ENCODE results near the gene SRRM5. TPM values are rescaled to one million over a fixed set of nuclear protein-coding genes. Genes with fewer than 3 reads are reported as not detected.
A peak's percentile ranks its signal among the peaks of the same experiment; 100 is the strongest.

Gene SRRM5
- total RNA-seq, 4 donors from 2014 or later, result 0.38 TPM; not detected in 3

DNA sequence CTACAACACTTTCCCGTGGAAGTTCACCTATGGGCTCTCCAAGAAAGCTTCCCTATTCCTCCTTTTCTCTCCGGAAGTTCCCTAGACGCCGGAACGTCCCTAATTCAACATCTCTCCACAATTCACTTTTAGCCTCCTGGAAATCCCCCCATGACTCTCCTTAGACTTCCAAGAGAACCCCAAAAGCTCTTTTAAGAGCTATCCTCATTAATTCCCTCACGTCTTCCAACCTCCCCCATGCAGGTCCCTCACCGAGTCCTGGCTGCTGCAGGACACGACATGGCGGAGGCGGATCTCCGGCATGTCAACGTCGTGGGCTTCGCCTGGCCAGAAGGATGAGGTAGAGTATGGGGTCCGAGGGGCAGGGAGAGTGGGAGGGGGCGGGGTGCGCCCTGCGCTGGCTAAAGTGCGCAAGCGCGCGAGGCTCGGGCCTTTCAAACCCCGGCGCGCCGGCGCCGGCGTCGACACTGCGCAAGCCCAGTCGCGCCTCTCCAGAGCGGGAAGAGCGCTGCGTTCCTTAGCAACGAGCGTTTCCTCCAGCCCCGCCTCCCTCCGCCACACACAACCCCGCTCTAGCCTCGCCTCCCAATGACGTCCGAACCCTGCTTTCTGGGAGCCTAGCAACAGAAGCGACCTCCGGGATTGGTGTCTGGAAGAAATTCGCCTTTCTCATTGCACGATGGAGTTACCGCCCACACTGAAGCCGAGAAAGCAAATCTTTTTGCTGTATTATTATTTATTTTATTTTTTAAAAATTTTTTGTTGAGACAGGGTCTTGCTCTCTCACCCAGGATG lies 36.5 kb upstream of the SRRM5 start, which contains the start of the genes PINLYP and XRCC1:
Gene PINLYP, plus strand, starts transcription at position 646 of the 795 bp plus-strand sequence. CDS start 1,391 bp downstream, outside the sequence.
Gene XRCC1, minus strand, starts transcription at position 372 of the 795 bp plus-strand sequence. Its CDS starts 69 bp downstream, at position 303.
- Histone ChIP-seq H3K4me1 (peaks cover 14 to 47% (median 24%) of the 10 kb centered on the region in 3 donors), H3K9me3 (no peaks in the 10 kb centered on the region), H3K36me3 (peaks cover 0 to 21% (median 0%) of the 10 kb centered on the region in 3 donors), H3K27me3 (no peaks in the 10 kb centered on the region), H3K27ac (peak within 1 kb of the TSS; percentile 85 to 97 (median 90)), H3K4me3 (peak within 1 kb of the TSS; percentile 52 to 92 (median 78))
- intact Hi-C loops (cut with DNase I), result no loop called here
- peak in 2 of 4 donors; percentile 12 to 58 for TF ChIP-seq POLR2A (IDR thresholded peaks at IDR 0.05)
- TF ChIP-seq, protein P1, sequence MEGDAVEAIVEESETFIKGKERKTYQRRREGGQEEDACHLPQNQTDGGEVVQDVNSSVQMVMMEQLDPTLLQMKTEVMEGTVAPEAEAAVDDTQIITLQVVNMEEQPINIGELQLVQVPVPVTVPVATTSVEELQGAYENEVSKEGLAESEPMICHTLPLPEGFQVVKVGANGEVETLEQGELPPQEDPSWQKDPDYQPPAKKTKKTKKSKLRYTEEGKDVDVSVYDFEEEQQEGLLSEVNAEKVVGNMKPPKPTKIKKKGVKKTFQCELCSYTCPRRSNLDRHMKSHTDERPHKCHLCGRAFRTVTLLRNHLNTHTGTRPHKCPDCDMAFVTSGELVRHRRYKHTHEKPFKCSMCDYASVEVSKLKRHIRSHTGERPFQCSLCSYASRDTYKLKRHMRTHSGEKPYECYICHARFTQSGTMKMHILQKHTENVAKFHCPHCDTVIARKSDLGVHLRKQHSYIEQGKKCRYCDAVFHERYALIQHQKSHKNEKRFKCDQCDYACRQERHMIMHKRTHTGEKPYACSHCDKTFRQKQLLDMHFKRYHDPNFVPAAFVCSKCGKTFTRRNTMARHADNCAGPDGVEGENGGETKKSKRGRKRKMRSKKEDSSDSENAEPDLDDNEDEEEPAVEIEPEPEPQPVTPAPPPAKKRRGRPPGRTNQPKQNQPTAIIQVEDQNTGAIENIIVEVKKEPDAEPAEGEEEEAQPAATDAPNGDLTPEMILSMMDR (IDR thresholded peaks at IDR 0.05), result peak in 1 of 6 experiments; percentile 7
- WGBS, 2 donors, result 0% methylated on average over 35 to 37 of the region's 51 CpGs
- DNase-seq, result peak; percentile 83

DNA sequence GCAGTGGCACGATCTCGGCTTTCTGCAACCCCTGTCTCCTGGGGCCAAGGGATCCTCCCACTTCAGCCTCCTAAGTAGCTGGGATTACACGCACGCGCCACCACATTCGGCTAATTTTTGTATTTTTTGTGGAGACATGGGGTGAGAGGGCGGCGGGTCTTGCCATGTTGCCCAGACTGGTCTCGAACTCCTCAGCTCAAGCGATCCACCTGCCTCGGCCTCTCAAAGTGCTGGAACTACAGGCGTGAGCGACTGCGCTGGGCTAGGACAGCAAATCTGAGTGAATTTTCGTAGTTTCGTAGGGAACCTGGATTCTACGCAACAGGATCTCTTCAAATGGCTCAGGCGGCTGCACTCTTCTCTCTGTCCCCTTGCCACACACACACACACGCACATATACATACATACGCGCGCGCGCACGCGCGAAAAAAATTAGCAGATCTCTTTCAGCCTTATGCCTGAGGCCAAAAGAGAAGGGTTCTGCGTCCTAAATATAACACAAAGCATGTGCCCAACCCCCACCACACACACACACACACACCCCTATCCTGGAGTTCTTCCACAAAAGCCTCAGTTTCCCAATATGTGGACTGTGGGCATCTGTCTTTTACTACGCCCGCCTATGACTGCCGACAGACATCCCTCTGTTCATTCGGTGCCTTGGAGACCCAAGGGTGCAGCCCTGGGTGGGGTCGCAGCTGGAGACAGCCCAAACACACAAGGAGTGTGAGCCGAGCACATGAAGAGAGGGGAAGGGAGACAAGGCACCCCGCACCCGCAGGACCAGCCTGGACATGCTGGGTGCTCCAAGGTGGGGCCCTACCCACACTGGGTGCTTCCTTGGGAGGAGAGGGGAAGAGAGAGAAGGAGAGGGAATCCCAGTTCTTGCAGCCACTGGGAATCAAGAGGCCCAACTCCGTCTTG lies 35.7 kb upstream of the SRRM5 start:
- no peak for DNase-seq
- Histone ChIP-seq H3K4me1 (peaks cover 19 to 56% (median 24%) of the 10 kb centered on the region in 3 donors), H3K9me3 (no peaks in the 10 kb centered on the region), H3K4me3 (peak overlapping the region; percentile 23 to 92 (median 78)), H3K36me3 (peaks cover 0 to 15% (median 0%) of the 10 kb centered on the region in 3 donors), H3K27me3 (no peaks in the 10 kb centered on the region), H3K27ac (peak overlapping the region; percentile 85 to 97 (median 90))
- 54 to 58% methylated on average over 14 to 32 of the region's 37 CpGs for WGBS, 2 donors
- TF ChIP-seq POLR2A (IDR thresholded peaks at IDR 0.05), result peak in 1 of 4 donors; percentile 9
- TF ChIP-seq, protein P1 (IDR thresholded peaks at IDR 0.05), result no peak
- intact Hi-C loops (cut with DNase I), result no loop called here

DNA sequence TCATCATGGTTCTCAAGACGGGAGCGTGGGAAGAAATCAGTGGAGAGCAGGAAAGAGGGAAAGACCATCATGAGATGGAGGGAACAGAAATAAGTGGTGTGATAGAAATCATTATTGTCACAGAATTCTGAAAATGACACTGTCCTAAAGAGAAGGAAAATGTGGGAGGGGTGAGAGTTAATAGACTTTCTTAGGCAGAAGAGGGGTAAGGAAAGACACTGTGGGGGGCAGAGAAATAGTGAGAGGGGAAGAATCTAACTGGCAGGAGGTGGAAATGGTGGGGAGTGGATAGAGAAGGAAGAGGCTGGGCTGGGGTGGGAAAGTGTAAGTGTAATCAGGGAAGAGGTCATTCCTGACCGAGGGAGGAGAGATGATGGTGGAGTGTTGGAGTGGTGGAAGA lies 33.1 kb upstream of the SRRM5 start:
- intact Hi-C loops (cut with DNase I), result no loop called here
- H3K27ac ChIP-seq, result no peak overlapping the region
- no peaks in the 10 kb centered on the region for H3K36me3 ChIP-seq
- no peak overlapping the region for H3K4me3 ChIP-seq
- no peak for DNase-seq
- H3K27me3 ChIP-seq, result no peaks in the 10 kb centered on the region
- WGBS, 2 donors, result 77 to 87% methylated on average over 3 of the region's 3 CpGs
- no peaks in the 10 kb centered on the region for H3K9me3 ChIP-seq
- TF ChIP-seq, protein P1 (IDR thresholded peaks at IDR 0.05), result no peak
- no peak for TF ChIP-seq POLR2A (IDR thresholded peaks at IDR 0.05)
- peaks cover 23 to 58% (median 24%) of the 10 kb centered on the region in 3 donors for H3K4me1 ChIP-seq

DNA sequence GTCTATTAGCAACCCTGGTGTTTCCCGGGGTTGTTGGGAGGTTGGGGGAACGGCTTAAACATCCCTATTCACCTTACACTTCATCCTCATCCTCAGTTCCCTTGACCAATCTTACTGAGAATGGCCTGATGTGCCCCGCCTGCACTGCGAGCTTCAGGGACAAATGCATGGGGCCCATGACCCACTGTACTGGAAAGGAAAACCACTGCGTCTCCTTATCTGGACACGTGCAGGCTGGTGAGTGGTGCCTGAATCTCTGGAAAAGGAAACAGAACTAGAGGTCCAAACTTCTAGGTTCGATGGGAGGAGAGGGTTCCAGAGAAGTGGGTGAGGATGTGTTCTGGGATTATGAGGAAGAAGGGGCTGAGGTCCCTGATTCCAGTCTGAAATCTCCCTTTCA lies 30.4 kb upstream of the SRRM5 start:
- peak overlapping the region; percentile 28 to 80 (median 76) for H3K27ac ChIP-seq
- H3K4me3 ChIP-seq, result peak overlapping the region in 3 of 4 donors; percentile 49 to 64 (median 53)
- peaks cover 0 to 14% (median 0%) of the 10 kb centered on the region in 3 donors for H3K36me3 ChIP-seq
- peaks cover 7 to 34% (median 11%) of the 10 kb centered on the region in 3 donors for H3K4me1 ChIP-seq
- no peak for TF ChIP-seq POLR2A (IDR thresholded peaks at IDR 0.05)
- TF ChIP-seq, protein P1 (IDR thresholded peaks at IDR 0.05), result no peak
- no peaks in the 10 kb centered on the region for H3K27me3 ChIP-seq
- H3K9me3 ChIP-seq, result no peaks in the 10 kb centered on the region
- intact Hi-C loops (cut with DNase I), result no loop called here
- WGBS, 2 donors, result 56 to 70% methylated on average over 5 of the region's 7 CpGs
- DNase-seq, result no peak

Measured in esophagus squamous epithelium (tissue), 5 donors.